Right atrium auricular region (tissue), 2 donors: ENCODE results near the gene SEPTIN12. TPM values are rescaled to one million over a fixed set of nuclear protein-coding genes. Genes with fewer than 3 reads are reported as not detected.

Experiments
- DNase-seq: peaks from one replicate; pipeline ENCODE4 v3.0.0-alpha.2; 2019; ENCODE audit warnings: low spot score
- H3K27ac ChIP-seq, 2 donors: fragments of 200-600 bp; sonication (generic); 1 replicate in 1 of 2; 2 replicates in 1 of 2; pipeline ENCODE4 v1.5.1; 2016 to 2019
- H3K27me3 ChIP-seq, 2 donors: fragments of 200-600 bp; sonication (generic); one replicate each; pipeline versions ENCODE4 v1.5.1 to v1.6.0; 2017 to 2019
- H3K36me3 ChIP-seq: fragments of 200-600 bp; sonication (generic); one replicate; pipeline ENCODE4 v1.5.1; 2016
- H3K4me1 ChIP-seq, 2 donors: fragments of 200-600 bp; sonication (generic); one replicate each; pipeline versions ENCODE4 v1.5.1 to v1.6.0; 2017 to 2019
- H3K4me3 ChIP-seq, 2 donors: fragments of 200-600 bp; sonication (generic); 1 replicate in 1 of 2; 2 replicates in 1 of 2; pipeline ENCODE4 v1.5.1; 2017 to 2019; ENCODE audit warnings: mild to moderate bottlenecking in 1 of 2, moderate library complexity in 1 of 2
- H3K9me3 ChIP-seq, 2 donors: fragments of 200-600 bp; sonication (generic); one replicate each; pipeline ENCODE4 v1.5.1; 2019
- CTCF ChIP-seq, 2 donors: fragments of 200-600 bp; sonication (generic); IDR thresholded peaks; one replicate each; pipeline ENCODE4 v1.5.1; 2019; ENCODE audit warnings: antibody characterized with exemption in 2 of 2
- total RNA-seq, 2 donors: library from RNA; depleted of rRNA; stranded (reverse); fragments of >200 nt; gene quantifications; one replicate each; pipeline ENCODE4 v1.1.0, GENCODE V29; 2016

The SEPTIN12 gene
- total RNA-seq, 2 donors from 2014 or later = not detected

- DNase-seq = no peak
- H3K27ac ChIP-seq = peak overlapping the region; percentile 38 to 69
- H3K27me3 ChIP-seq = no peaks in the 10 kb centered on the region
- H3K9me3 ChIP-seq = no peaks in the 10 kb centered on the region
- H3K36me3 ChIP-seq = peaks cover 74% of the 10 kb centered on the region
- TF ChIP-seq CTCF (IDR thresholded peaks at IDR 0.05) = no peak
- H3K4me1 ChIP-seq = peaks cover 0 to 38% of the 10 kb centered on the region in 2 donors
- no peak overlapping the region for H3K4me3 ChIP-seq
These were observed 32.5 kb upstream of the SEPTIN12 start for GRCh38 chr16:4820652-4821051.

- peak in 1 of 2 donors; percentile 9 for TF ChIP-seq CTCF (IDR thresholded peaks at IDR 0.05)
- peaks cover 76% of the 10 kb centered on the region for H3K36me3 ChIP-seq
- H3K27me3 ChIP-seq = no peaks in the 10 kb centered on the region
- H3K4me1 ChIP-seq = peaks cover 0 to 17% of the 10 kb centered on the region in 2 donors
- DNase-seq = no peak
- no peak overlapping the region for H3K4me3 ChIP-seq
- no peaks in the 10 kb centered on the region for H3K9me3 ChIP-seq
- peak overlapping the region; percentile 77 to 90 for H3K27ac ChIP-seq
These were observed 26.5 kb upstream of the SEPTIN12 start for GRCh38 chr16:4814542-4815173.

- no peak for TF ChIP-seq CTCF (IDR thresholded peaks at IDR 0.05)
- Histone ChIP-seq H3K36me3 (peaks cover 78% of the 10 kb centered on the region), H3K4me3 (no peak overlapping the region), H3K9me3 (no peaks in the 10 kb centered on the region), H3K4me1 (peaks cover 0 to 17% of the 10 kb centered on the region in 2 donors), H3K27me3 (no peaks in the 10 kb centered on the region), H3K27ac (peak overlapping the region; percentile 77 to 90)
- DNase-seq = no peak
These were observed 25.9 kb upstream of the SEPTIN12 start for GRCh38 chr16:4814046-4814445.

- H3K36me3 ChIP-seq = peaks cover 82% of the 10 kb centered on the region
These were observed 25.3 kb upstream of the SEPTIN12 start for GRCh38 chr16:4813251-4814003.

GRCh38 chr16:4811773-4812172 is 23.6 kb upstream of the SEPTIN12 start:
- peaks cover 0 to 17% of the 10 kb centered on the region in 2 donors for H3K4me1 ChIP-seq
- H3K36me3 ChIP-seq = peaks cover 79% of the 10 kb centered on the region
- TF ChIP-seq CTCF (IDR thresholded peaks at IDR 0.05) = no peak
- H3K9me3 ChIP-seq = no peaks in the 10 kb centered on the region
- no peak overlapping the region for H3K4me3 ChIP-seq
- no peaks in the 10 kb centered on the region for H3K27me3 ChIP-seq
- H3K27ac ChIP-seq = no peak overlapping the region
- DNase-seq = no peak

More at GRCh38 chr16:4813251-4814003, 25.3 kb upstream of the SEPTIN12 start:
- DNase-seq = no peak
- Histone ChIP-seq H3K9me3 (no peaks in the 10 kb centered on the region), H3K27ac (peak overlapping the region; percentile 77 to 90), H3K4me3 (no peak overlapping the region), H3K4me1 (peaks cover 0 to 17% of the 10 kb centered on the region in 2 donors), H3K27me3 (no peaks in the 10 kb centered on the region)
- no peak for TF ChIP-seq CTCF (IDR thresholded peaks at IDR 0.05)
